Caco-2 (cell line): ENCODE measurements around the gene ANKRD52. TPM values are rescaled to one million over a fixed set of nuclear protein-coding genes. Genes with fewer than 3 reads are reported as not detected.

Experiments
- BruUV-seq: library from RNA; stranded (reverse); fragments of 400-500 nt; replicated peaks from 2 replicates; lab custom pipeline; 2021; lab: Mats Ljungman, UMichigan
- CTCF ChIA-PET: fragments of 300-600 bp; sonication (Branson Sonifier 250); formaldehyde crosslinking; loops from one replicate; lab custom pipeline; 2022; ENCODE audit warnings: antibody characterized with exemption; lab: Charles Lee
- POLR2A ChIA-PET: fragments of 300-600 bp; sonication (Branson Sonifier 250); formaldehyde crosslinking; loops from one replicate; lab custom pipeline; 2022; ENCODE audit warnings: antibody characterized with exemption; lab: Charles Lee
- DNase-seq, 2 experiments: peaks; one replicate each; pipeline versions ENCODE4 v3.0.0 to v3.0.0-alpha.2; 2020 to 2022
- H3K27me3 ChIP-seq: replicated peaks from 2 replicates; pipeline ENCODE4 v1.6.0; 2011; ENCODE audit warnings: low read length; ENCODE audit not compliant: control insufficient read depth, insufficient read depth
- H3K36me3 ChIP-seq: 2 replicates; pipeline ENCODE4 v1.5.1; 2011; ENCODE audit warnings: low read length; ENCODE audit not compliant: control insufficient read depth, insufficient read depth
- H3K4me1 ChIP-seq: fragments of 250-450 bp; sonication (Bioruptor Pico); 2 replicates; pipeline ENCODE4 v1.5.1; 2020; ENCODE audit warnings: mild to moderate bottlenecking
- H3K4me3 ChIP-seq: 2 replicates; pipeline ENCODE4 v1.5.1; 2011; ENCODE audit warnings: low read depth, mild to moderate bottlenecking, control low read depth, low read length
- H3K9me3 ChIP-seq: fragments of 250-450 bp; sonication (Bioruptor Pico); 2 replicates; pipeline ENCODE4 v1.5.1; 2020; ENCODE audit warnings: mild to moderate bottlenecking, moderate library complexity
- H3K27ac Mint-ChIP-seq: one replicate; pipeline ENCODE4 v1.8.0; 2022; ENCODE audit warnings: mixed read lengths; ENCODE audit not compliant: unreplicated experiment
- H3K27me3 Mint-ChIP-seq: one replicate; pipeline ENCODE4 v1.8.0; 2022; ENCODE audit warnings: mixed read lengths; ENCODE audit not compliant: insufficient read depth, unreplicated experiment
- H3K36me3 Mint-ChIP-seq: one replicate; pipeline ENCODE4 v1.8.0; 2022; ENCODE audit warnings: mild to moderate bottlenecking, mixed read lengths; ENCODE audit not compliant: insufficient read depth, unreplicated experiment
- H3K4me1 Mint-ChIP-seq: one replicate; pipeline ENCODE4 v1.8.0; 2022; ENCODE audit warnings: low read depth, mixed read lengths; ENCODE audit not compliant: unreplicated experiment
- H3K4me3 Mint-ChIP-seq: one replicate; pipeline ENCODE4 v1.8.0; 2022; ENCODE audit warnings: mild to moderate bottlenecking, moderate library complexity, mixed read lengths; ENCODE audit not compliant: unreplicated experiment
- H3K9me3 Mint-ChIP-seq: one replicate; pipeline ENCODE4 v1.8.0; 2022; ENCODE audit warnings: mixed read lengths; ENCODE audit not compliant: unreplicated experiment
- intact Hi-C: fragments of 100-400 bp; cut with micrococcal nuclease; formaldehyde crosslinking; loops from one replicate; pipeline ENCODE4 v1.10.0; 2022; ENCODE audit not compliant: unreplicated experiment
- total RNA-seq: library from RNA; stranded (reverse); gene quantifications from 2 replicates; pipeline ENCODE4 v1.2.3, GENCODE V29; 2022
- TF ChIP-seq, protein P1 (sequence below), 2 experiments: fragments of 200-600 bp in 1 of 2; IDR thresholded peaks; 1 replicate in 1 of 2; 2 replicates in 1 of 2; pipeline versions ENCODE4 v1.5.1 to v1.8.0; 2011 to 2022; ENCODE audit warnings: antibody characterized with exemption in 1 of 2, control low read depth in 1 of 2, inconsistent platforms in 1 of 2, low read depth in 1 of 2, low read length in 1 of 2, mild to moderate bottlenecking in 1 of 2, moderate library complexity in 1 of 2; ENCODE audit not compliant: insufficient read depth in 1 of 2, severe bottlenecking in 1 of 2, unreplicated experiment in 1 of 2

ANKRD52 gene
- total RNA-seq, 1 experiment from 2014 or later: 34.6 TPM

DNA sequence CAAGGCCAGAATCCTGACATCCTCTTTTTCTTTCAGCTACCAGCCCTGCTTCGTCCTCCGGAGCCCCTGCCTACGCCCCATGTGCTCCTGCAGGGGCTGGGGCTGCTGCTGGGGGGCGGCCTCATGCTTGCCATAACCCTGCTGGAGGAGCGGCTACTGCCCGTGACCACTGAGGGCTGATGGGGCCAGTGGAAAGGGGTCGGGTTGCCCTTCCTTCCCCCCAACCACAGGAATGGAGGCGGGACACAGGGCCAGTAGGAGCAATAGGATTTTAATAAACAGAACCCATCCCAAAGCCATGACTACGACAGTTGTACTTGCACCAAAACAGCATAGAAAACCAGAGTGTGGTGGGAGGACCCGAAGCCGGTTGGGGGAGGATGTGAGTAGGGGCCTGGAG lies 20.6 kb downstream of the ANKRD52 start:
- ChIA-PET CTCF (no interaction called here), POLR2A (no interaction called here)
- Mint-ChIP-seq H3K4me1 (peaks cover 21% of the 10 kb centered on the region), H3K36me3 (peaks cover 59% of the 10 kb centered on the region), H3K27ac (no peak overlapping the region), H3K4me3 (no peak overlapping the region), H3K27me3 (no peaks in the 10 kb centered on the region), H3K9me3 (no peaks in the 10 kb centered on the region)
- TF ChIP-seq, protein P1, sequence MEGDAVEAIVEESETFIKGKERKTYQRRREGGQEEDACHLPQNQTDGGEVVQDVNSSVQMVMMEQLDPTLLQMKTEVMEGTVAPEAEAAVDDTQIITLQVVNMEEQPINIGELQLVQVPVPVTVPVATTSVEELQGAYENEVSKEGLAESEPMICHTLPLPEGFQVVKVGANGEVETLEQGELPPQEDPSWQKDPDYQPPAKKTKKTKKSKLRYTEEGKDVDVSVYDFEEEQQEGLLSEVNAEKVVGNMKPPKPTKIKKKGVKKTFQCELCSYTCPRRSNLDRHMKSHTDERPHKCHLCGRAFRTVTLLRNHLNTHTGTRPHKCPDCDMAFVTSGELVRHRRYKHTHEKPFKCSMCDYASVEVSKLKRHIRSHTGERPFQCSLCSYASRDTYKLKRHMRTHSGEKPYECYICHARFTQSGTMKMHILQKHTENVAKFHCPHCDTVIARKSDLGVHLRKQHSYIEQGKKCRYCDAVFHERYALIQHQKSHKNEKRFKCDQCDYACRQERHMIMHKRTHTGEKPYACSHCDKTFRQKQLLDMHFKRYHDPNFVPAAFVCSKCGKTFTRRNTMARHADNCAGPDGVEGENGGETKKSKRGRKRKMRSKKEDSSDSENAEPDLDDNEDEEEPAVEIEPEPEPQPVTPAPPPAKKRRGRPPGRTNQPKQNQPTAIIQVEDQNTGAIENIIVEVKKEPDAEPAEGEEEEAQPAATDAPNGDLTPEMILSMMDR (IDR thresholded peaks at IDR 0.05; ENCODE audit: insufficient read depth in 1 of 2, low read depth in 1 of 2, low read length in 1 of 2, severe bottlenecking in 1 of 2, unreplicated experiment in 1 of 2): no peak
- DNase-seq: no peak
- Histone ChIP-seq H3K4me3 (no peak overlapping the region), H3K4me1 (peaks cover 13% of the 10 kb centered on the region), H3K9me3 (no peaks in the 10 kb centered on the region), H3K36me3 (peaks cover 5% of the 10 kb centered on the region), H3K27me3 (no peaks in the 10 kb centered on the region)
- BruUV-seq: no TSS peak
- intact Hi-C loops: no loop called here

DNA sequence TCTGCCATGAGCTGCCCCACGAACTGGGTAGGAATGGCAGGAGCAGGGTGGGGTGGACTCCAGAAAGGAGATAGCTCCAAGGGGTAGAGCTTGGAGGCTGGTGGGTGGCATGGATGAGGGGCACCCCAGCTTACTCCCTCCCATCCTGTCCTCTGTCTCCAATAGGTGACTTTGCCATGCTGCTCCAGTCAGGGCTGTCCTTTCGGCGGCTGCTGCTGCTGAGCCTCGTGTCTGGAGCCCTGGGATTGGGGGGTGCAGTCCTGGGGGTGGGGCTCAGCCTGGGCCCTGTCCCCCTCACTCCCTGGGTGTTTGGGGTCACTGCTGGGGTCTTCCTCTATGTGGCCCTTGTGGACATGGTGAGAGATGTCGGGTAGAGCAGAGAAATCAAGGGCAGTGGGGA lies 21.2 kb downstream of the ANKRD52 start:
- H3K4me1 ChIP-seq: peaks cover 11% of the 10 kb centered on the region
- DNase-seq: no peak
- no peaks in the 10 kb centered on the region for H3K27me3 ChIP-seq
- no TSS peak for BruUV-seq
- TF ChIP-seq, protein P1 (IDR thresholded peaks at IDR 0.05; ENCODE audit: insufficient read depth in 1 of 2, low read depth in 1 of 2, low read length in 1 of 2, severe bottlenecking in 1 of 2, unreplicated experiment in 1 of 2): no peak
- Mint-ChIP-seq H3K36me3 (peaks cover 53% of the 10 kb centered on the region), H3K27me3 (no peaks in the 10 kb centered on the region), H3K4me3 (no peak overlapping the region), H3K9me3 (no peaks in the 10 kb centered on the region), H3K4me1 (peaks cover 16% of the 10 kb centered on the region), H3K27ac (no peak overlapping the region)
- POLR2A ChIA-PET: no interaction called here
- H3K4me3 ChIP-seq: no peak overlapping the region
- CTCF ChIA-PET: no interaction called here
- peaks cover 5% of the 10 kb centered on the region for H3K36me3 ChIP-seq
- H3K9me3 ChIP-seq: no peaks in the 10 kb centered on the region
- intact Hi-C loops: no loop called here

DNA sequence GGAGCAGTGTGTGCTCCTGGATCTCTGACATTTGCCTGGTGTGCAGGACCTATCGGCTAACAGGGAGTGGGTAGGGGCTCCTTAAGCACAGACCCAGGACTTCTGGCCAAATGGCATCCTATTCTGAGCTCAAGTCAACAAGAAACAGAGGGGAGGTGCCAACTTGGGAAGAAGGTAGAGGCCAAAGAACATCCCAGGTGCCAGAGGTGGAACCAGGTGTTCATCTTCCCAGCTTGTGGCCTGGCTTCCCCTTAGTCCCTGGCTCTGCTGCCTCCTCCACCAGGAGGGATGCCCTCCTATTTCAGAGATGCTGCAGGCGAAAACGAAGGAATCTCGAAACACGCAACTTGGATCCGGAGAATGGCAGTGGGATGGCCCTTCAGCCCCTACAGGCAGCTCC lies 22.1 kb downstream of the ANKRD52 start:
- intact Hi-C loops: no loop called here
- DNase-seq: no peak
- no peaks in the 10 kb centered on the region for H3K27me3 ChIP-seq
- H3K9me3 Mint-ChIP-seq: no peaks in the 10 kb centered on the region
- no peaks in the 10 kb centered on the region for H3K9me3 ChIP-seq
- no TSS peak for BruUV-seq
- TF ChIP-seq, protein P1 (IDR thresholded peaks at IDR 0.05; ENCODE audit: insufficient read depth in 1 of 2, low read depth in 1 of 2, low read length in 1 of 2, severe bottlenecking in 1 of 2, unreplicated experiment in 1 of 2): no peak
- ChIA-PET POLR2A (no interaction called here), CTCF (no interaction called here)
- no peak overlapping the region for H3K4me3 Mint-ChIP-seq
- no peak overlapping the region for H3K27ac Mint-ChIP-seq
- H3K27me3 Mint-ChIP-seq: no peaks in the 10 kb centered on the region
- peaks cover 7% of the 10 kb centered on the region for H3K4me1 Mint-ChIP-seq
- peaks cover 49% of the 10 kb centered on the region for H3K36me3 Mint-ChIP-seq
- H3K36me3 ChIP-seq: peaks cover 5% of the 10 kb centered on the region
- no peak overlapping the region for H3K4me3 ChIP-seq
- H3K4me1 ChIP-seq: peaks cover 16% of the 10 kb centered on the region
